ENCODE results near the gene APOO. TPM values are rescaled to one million over a fixed set of nuclear protein-coding genes. Genes with fewer than 3 reads are reported as not detected.

The APOO gene
- total RNA-seq, 1 experiment from 2014 or later: 23.4 TPM

GRCh38 chrX:23813808-23814207, 93.9 kb downstream of the APOO start:
- BruUV-seq (replicated peaks): no TSS peak
- no peaks in the 10 kb centered on the region for H3K9me3 Mint-ChIP-seq (ENCODE audit: unreplicated experiment)

GRCh38 chrX:23811656-23812055, 96.1 kb downstream of the APOO start:
- CTCF ChIA-PET: no interaction called here
- BruUV-seq (replicated peaks): no TSS peak
- no peaks in the 10 kb centered on the region for H3K36me3 ChIP-seq (ENCODE audit: control insufficient read depth, insufficient read depth, low read length)
- H3K36me3 Mint-ChIP-seq (ENCODE audit: insufficient read depth, unreplicated experiment): peaks cover 14% of the 10 kb centered on the region
- no peaks in the 10 kb centered on the region for H3K9me3 ChIP-seq
- TF ChIP-seq CTCF (IDR thresholded peaks at IDR 0.05; ENCODE audit: insufficient read depth in 1 of 2, low read depth in 1 of 2, low read length in 1 of 2, severe bottlenecking in 1 of 2, unreplicated experiment in 1 of 2): no peak
- no peaks in the 10 kb centered on the region for H3K27me3 Mint-ChIP-seq (ENCODE audit: insufficient read depth, unreplicated experiment)
- peaks cover 8% of the 10 kb centered on the region for H3K4me1 Mint-ChIP-seq (ENCODE audit: low read depth, unreplicated experiment)
- POLR2A ChIA-PET: no interaction called here
- H3K27me3 ChIP-seq (replicated peaks; ENCODE audit: control insufficient read depth, insufficient read depth, low read length): no peaks in the 10 kb centered on the region
- no peak for DNase-seq
- H3K9me3 Mint-ChIP-seq (ENCODE audit: unreplicated experiment): no peaks in the 10 kb centered on the region
- no peak overlapping the region for H3K4me3 ChIP-seq (ENCODE audit: low read depth, low read length)
- H3K4me1 ChIP-seq: peaks cover 13% of the 10 kb centered on the region
- H3K27ac Mint-ChIP-seq (ENCODE audit: unreplicated experiment): no peak overlapping the region
- intact Hi-C loops (cut with micrococcal nuclease; ENCODE audit: unreplicated experiment): no loop called here
- H3K4me3 Mint-ChIP-seq (ENCODE audit: unreplicated experiment): no peak overlapping the region

More at GRCh38 chrX:23813808-23814207, 93.9 kb downstream of the APOO start:
- ChIA-PET POLR2A (no interaction called here), CTCF (no interaction called here)
- DNase-seq: no peak
- H3K27me3 Mint-ChIP-seq (ENCODE audit: insufficient read depth, unreplicated experiment): no peaks in the 10 kb centered on the region
- H3K27ac Mint-ChIP-seq (ENCODE audit: unreplicated experiment): no peak overlapping the region
- Histone ChIP-seq H3K9me3 (no peaks in the 10 kb centered on the region), H3K36me3 (ENCODE audit: control insufficient read depth, insufficient read depth, low read length) (no peaks in the 10 kb centered on the region), H3K4me1 (no peaks in the 10 kb centered on the region), H3K4me3 (ENCODE audit: low read depth, low read length) (no peak overlapping the region), H3K27me3 (replicated peaks; ENCODE audit: control insufficient read depth, insufficient read depth, low read length) (no peaks in the 10 kb centered on the region)
- H3K4me1 Mint-ChIP-seq (ENCODE audit: low read depth, unreplicated experiment): no peaks in the 10 kb centered on the region
- intact Hi-C loops (cut with micrococcal nuclease; ENCODE audit: unreplicated experiment): no loop called here
- H3K36me3 Mint-ChIP-seq (ENCODE audit: insufficient read depth, unreplicated experiment): no peaks in the 10 kb centered on the region
- no peak overlapping the region for H3K4me3 Mint-ChIP-seq (ENCODE audit: unreplicated experiment)
- no peak for TF ChIP-seq CTCF (IDR thresholded peaks at IDR 0.05; ENCODE audit: insufficient read depth in 1 of 2, low read depth in 1 of 2, low read length in 1 of 2, severe bottlenecking in 1 of 2, unreplicated experiment in 1 of 2)

GRCh38 chrX:23811108-23811651, 96.6 kb downstream of the APOO start:
- Mint-ChIP-seq H3K9me3 (ENCODE audit: unreplicated experiment) (no peaks in the 10 kb centered on the region), H3K27me3 (ENCODE audit: insufficient read depth, unreplicated experiment) (no peaks in the 10 kb centered on the region), H3K4me3 (ENCODE audit: unreplicated experiment) (no peak overlapping the region), H3K4me1 (ENCODE audit: low read depth, unreplicated experiment) (peaks cover 8% of the 10 kb centered on the region), H3K36me3 (ENCODE audit: insufficient read depth, unreplicated experiment) (peaks cover 14% of the 10 kb centered on the region), H3K27ac (ENCODE audit: unreplicated experiment) (no peak overlapping the region)
- H3K36me3 ChIP-seq (ENCODE audit: control insufficient read depth, insufficient read depth, low read length): no peaks in the 10 kb centered on the region
- no peaks in the 10 kb centered on the region for H3K27me3 ChIP-seq (replicated peaks; ENCODE audit: control insufficient read depth, insufficient read depth, low read length)
- H3K4me1 ChIP-seq: peaks cover 17% of the 10 kb centered on the region
- no peaks in the 10 kb centered on the region for H3K9me3 ChIP-seq
- DNase-seq: no peak
- CTCF ChIA-PET: no interaction called here
- POLR2A ChIA-PET: no interaction called here
- H3K4me3 ChIP-seq (ENCODE audit: low read depth, low read length): no peak overlapping the region
- TF ChIP-seq CTCF (IDR thresholded peaks at IDR 0.05; ENCODE audit: insufficient read depth in 1 of 2, low read depth in 1 of 2, low read length in 1 of 2, severe bottlenecking in 1 of 2, unreplicated experiment in 1 of 2): no peak
- no TSS peak for BruUV-seq (replicated peaks)
- intact Hi-C loops (cut with micrococcal nuclease; ENCODE audit: unreplicated experiment): no loop called here

Data from Caco-2 (cell line).